ENCODE data around the gene LLGL1. TPM values are rescaled to one million over a fixed set of nuclear protein-coding genes. Genes with fewer than 3 reads are reported as not detected.
A peak's percentile ranks its signal among the peaks of the same experiment; 100 is the strongest.

LLGL1 gene
- total RNA-seq, 1 donor from 2014 or later, result 70.5 TPM

- Mint-ChIP-seq H3K4me1 (peaks cover 72% of the 10 kb centered on the region), H3K36me3 (no peaks in the 10 kb centered on the region), H3K27ac (peak overlapping the region; percentile 57), H3K9me3 (no peaks in the 10 kb centered on the region), H3K27me3 (ENCODE audit: insufficient read depth, low read depth) (peaks cover 6% of the 10 kb centered on the region), H3K4me3 (peak overlapping the region; percentile 99)
- H4K20me1 ChIP-seq (ENCODE audit: low read depth), result peaks cover 76% of the 10 kb centered on the region
- no peak overlapping the region for H2AFZ ChIP-seq (replicated peaks)
- H3K27me3 ChIP-seq, result no peaks in the 10 kb centered on the region
- peaks cover 80% of the 10 kb centered on the region for H3K79me2 ChIP-seq (ENCODE audit: low read depth)
- H3K4me1 ChIP-seq, result peaks cover 50% of the 10 kb centered on the region
- TF ChIP-seq EZH2phosphoT487 (IDR thresholded peaks at IDR 0.05), result no peak
- TF ChIP-seq CTCF (IDR thresholded peaks at IDR 0.05), result no peak
- TF ChIP-seq EZH2 (IDR thresholded peaks at IDR 0.05), result no peak
- H3K4me3 ChIP-seq, result no peak overlapping the region
- no peak overlapping the region for H3K27ac ChIP-seq
- no peaks in the 10 kb centered on the region for H3K9me3 ChIP-seq (ENCODE audit: low read depth)
- H3F3A ChIP-seq (ENCODE audit: low read depth), result peaks cover 17% of the 10 kb centered on the region
- H3K4me2 ChIP-seq, result peak overlapping the region; percentile 29
- no peak for DNase-seq (ENCODE audit: low spot score)
- no peak overlapping the region for H3K9ac ChIP-seq
- H3K36me3 ChIP-seq, result no peaks in the 10 kb centered on the region
Measured at GRCh38 chr17:18229254-18229653, 3.8 kb downstream of the LLGL1 start.

- Histone ChIP-seq H3K27ac (peak overlapping the region; percentile 70), H3K79me2 (ENCODE audit: low read depth) (peaks cover 80% of the 10 kb centered on the region), H3K4me1 (peaks cover 50% of the 10 kb centered on the region), H3K36me3 (no peaks in the 10 kb centered on the region), H3K4me3 (no peak overlapping the region), H3K4me2 (peak overlapping the region; percentile 79), H3K27me3 (no peaks in the 10 kb centered on the region), H4K20me1 (ENCODE audit: low read depth) (peaks cover 76% of the 10 kb centered on the region), H2AFZ (replicated peaks) (no peak overlapping the region), H3F3A (ENCODE audit: low read depth) (peaks cover 12% of the 10 kb centered on the region), H3K9me3 (ENCODE audit: low read depth) (no peaks in the 10 kb centered on the region), H3K9ac (no peak overlapping the region)
- Mint-ChIP-seq H3K4me1 (peaks cover 69% of the 10 kb centered on the region), H3K27me3 (ENCODE audit: insufficient read depth, low read depth) (peaks cover 6% of the 10 kb centered on the region), H3K9me3 (no peaks in the 10 kb centered on the region), H3K27ac (peak overlapping the region; percentile 98), H3K36me3 (peaks cover 4% of the 10 kb centered on the region), H3K4me3 (peak overlapping the region; percentile 65)
- DNase-seq (ENCODE audit: low spot score), result no peak
- TF ChIP-seq CTCF (IDR thresholded peaks at IDR 0.05), result no peak
- no peak for TF ChIP-seq EZH2 (IDR thresholded peaks at IDR 0.05)
- TF ChIP-seq EZH2phosphoT487 (IDR thresholded peaks at IDR 0.05), result no peak
Measured at GRCh38 chr17:18229771-18230170, 4.3 kb downstream of the LLGL1 start.

- peaks cover 8% of the 10 kb centered on the region for H3K36me3 Mint-ChIP-seq
- Histone ChIP-seq H3K79me2 (ENCODE audit: low read depth) (peaks cover 80% of the 10 kb centered on the region), H3F3A (ENCODE audit: low read depth) (peaks cover 8% of the 10 kb centered on the region), H3K9me3 (ENCODE audit: low read depth) (no peaks in the 10 kb centered on the region), H3K36me3 (no peaks in the 10 kb centered on the region), H3K27ac (peak overlapping the region; percentile 70), H3K4me3 (peak overlapping the region; percentile 39), H3K9ac (peak overlapping the region; percentile 32), H3K4me1 (peaks cover 50% of the 10 kb centered on the region), H3K4me2 (peak overlapping the region; percentile 79), H2AFZ (replicated peaks) (no peak overlapping the region), H4K20me1 (ENCODE audit: low read depth) (peaks cover 76% of the 10 kb centered on the region), H3K27me3 (no peaks in the 10 kb centered on the region)
- H3K27ac Mint-ChIP-seq, result peak overlapping the region; percentile 98
- H3K9me3 Mint-ChIP-seq, result no peaks in the 10 kb centered on the region
- DNase-seq (ENCODE audit: low spot score), result no peak
- H3K27me3 Mint-ChIP-seq (ENCODE audit: insufficient read depth, low read depth), result peaks cover 6% of the 10 kb centered on the region
- H3K4me3 Mint-ChIP-seq, result peak overlapping the region; percentile 65
- peaks cover 67% of the 10 kb centered on the region for H3K4me1 Mint-ChIP-seq
- TF ChIP-seq CTCF (IDR thresholded peaks at IDR 0.05), result no peak
- no peak for TF ChIP-seq EZH2 (IDR thresholded peaks at IDR 0.05)
- no peak for TF ChIP-seq EZH2phosphoT487 (IDR thresholded peaks at IDR 0.05)
Measured at GRCh38 chr17:18230288-18231141, 5.1 kb downstream of the LLGL1 start.
